HepG2 (cell line): ENCODE measurements around the gene USP34. TPM values are rescaled to one million over a fixed set of nuclear protein-coding genes. Genes with fewer than 3 reads are reported as not detected.

Experiments
- ERF ChIP-seq: IDR thresholded peaks from 2 replicates; pipeline ENCODE4 v1.6.1; 2018; ENCODE audit warnings: missing biosample characterization, missing genetic modification reagents
- ETS1 ChIP-seq: sonication (generic); formaldehyde crosslinking; IDR thresholded peaks from 2 replicates; pipeline ENCODE4 v1.4.0; 2020; ENCODE audit warnings: missing genetic modification reagents
- GATAD2A ChIP-seq: IDR thresholded peaks from 2 replicates; pipeline ENCODE4 v1.6.1; 2016
- HOXA5 ChIP-seq: sonication (generic); formaldehyde crosslinking; IDR thresholded peaks from 2 replicates; pipeline ENCODE4 v1.4.0; 2020; ENCODE audit warnings: missing genetic modification reagents
- SAFB2 ChIP-seq: sonication (generic); formaldehyde crosslinking; IDR thresholded peaks from 2 replicates; pipeline ENCODE4 v1.5.1; 2020; ENCODE audit warnings: missing genetic modification reagents, low read depth, mild to moderate bottlenecking, borderline replicate concordance
- SRF ChIP-seq: IDR thresholded peaks from 2 replicates; pipeline ENCODE4 v1.6.1; 2011; ENCODE audit warnings: mild to moderate bottlenecking, low read depth, low read length, moderate library complexity
- TARDBP ChIP-seq: sonication (generic); formaldehyde crosslinking; IDR thresholded peaks from 2 replicates; pipeline ENCODE4 v1.8.0; 2022; ENCODE audit warnings: mild to moderate bottlenecking, missing genetic modification reagents
- TFDP1 ChIP-seq: IDR thresholded peaks from 2 replicates; pipeline ENCODE4 v1.6.1; 2016; ENCODE audit warnings: missing compliant biosample characterization, missing genetic modification reagents, borderline replicate concordance
- ZBTB8A ChIP-seq: sonication (generic); formaldehyde crosslinking; IDR thresholded peaks from 2 replicates; pipeline ENCODE4 v1.4.0; 2020; ENCODE audit warnings: mild to moderate bottlenecking, low read depth, missing genetic modification reagents, borderline replicate concordance
- ZC3H13 ChIP-seq: sonication (generic); formaldehyde crosslinking; IDR thresholded peaks from 2 replicates; pipeline ENCODE4 v1.8.1; 2023; ENCODE audit warnings: mild to moderate bottlenecking, missing genetic modification reagents, moderate library complexity
- ZFP36L2 ChIP-seq: sonication (generic); formaldehyde crosslinking; IDR thresholded peaks from 2 replicates; pipeline ENCODE4 v1.4.0; 2020; ENCODE audit warnings: missing genetic modification reagents
- ZNF136 ChIP-seq: sonication (generic); formaldehyde crosslinking; IDR thresholded peaks from 2 replicates; pipeline ENCODE4 v1.8.1; 2022; ENCODE audit warnings: low read depth, mild to moderate bottlenecking, moderate library complexity, missing genetic modification reagents
- ZNF430 ChIP-seq: sonication (generic); formaldehyde crosslinking; IDR thresholded peaks from 2 replicates; pipeline ENCODE4 v1.9.0; 2021; ENCODE audit warnings: mild to moderate bottlenecking, missing genetic modification reagents
- ZNF598 ChIP-seq: sonication (generic); formaldehyde crosslinking; IDR thresholded peaks from 2 replicates; pipeline ENCODE4 v1.5.1; 2020; ENCODE audit warnings: mild to moderate bottlenecking, missing genetic modification reagents, borderline replicate concordance
- ZNF709 ChIP-seq: sonication (generic); formaldehyde crosslinking; IDR thresholded peaks from 2 replicates; pipeline ENCODE4 v1.5.0; 2020; ENCODE audit warnings: mild to moderate bottlenecking, missing genetic modification reagents
- ZNF879 ChIP-seq: sonication (generic); formaldehyde crosslinking; IDR thresholded peaks from 2 replicates; pipeline ENCODE4 v1.8.1; 2023; ENCODE audit warnings: missing genetic modification reagents
- polyA plus RNA-seq, 8 experiments: library from polyadenylated mRNA; depleted of rRNA in 3 of 8; stranded (reverse) in 7 of 8; unstranded in 1 of 8; fragments of >200 nt; fragmentation: Illumina TruSeq in 4 of 8; extraction: Trizol in 4 of 8; gene quantifications; 2 replicates each; pipeline versions ENCODE4 v1.2.1 to v1.2.3, GENCODE V29; 2011 to 2016; ENCODE audit warnings: low read depth in 4 of 8, missing spikeins in 1 of 8, mixed read lengths in 1 of 8; ENCODE audit not compliant: insufficient read depth in 1 of 8
- total RNA-seq, 5 experiments: library from RNA; depleted of rRNA; stranded (reverse); fragments of >200 nt; fragmentation: Illumina TruSeq; extraction: Trizol; gene quantifications; 2 replicates each; pipeline ENCODE4 v1.2.3, GENCODE V29; 2016; ENCODE audit warnings: low read depth in 1 of 5
- TF ChIP-seq, protein P1 (sequence below): sonication (generic); formaldehyde crosslinking; IDR thresholded peaks from 2 replicates; pipeline ENCODE4 v1.9.0; 2022; ENCODE audit warnings: low read depth, missing genetic modification reagents
- TF ChIP-seq, protein P2 (sequence below): sonication (generic); formaldehyde crosslinking; IDR thresholded peaks from 2 replicates; pipeline ENCODE4 v1.4.0; 2020; ENCODE audit warnings: missing genetic modification reagents, borderline replicate concordance
- TF ChIP-seq, protein P3 (sequence below): IDR thresholded peaks from 2 replicates; pipeline ENCODE4 v1.6.1; 2016
- TF ChIP-seq, protein P4 (sequence below): sonication (generic); formaldehyde crosslinking; IDR thresholded peaks from 2 replicates; pipeline ENCODE4; 2020; ENCODE audit warnings: missing genetic modification reagents, mild to moderate bottlenecking, borderline replicate concordance

Gene USP34
- total and polyA plus RNA-seq, 2 of the 13 experiments (the other 11 are each of a cell fraction or from before 2014, with no cell fraction given), result 99.2 to 100 TPM

- TF ChIP-seq, protein P1, sequence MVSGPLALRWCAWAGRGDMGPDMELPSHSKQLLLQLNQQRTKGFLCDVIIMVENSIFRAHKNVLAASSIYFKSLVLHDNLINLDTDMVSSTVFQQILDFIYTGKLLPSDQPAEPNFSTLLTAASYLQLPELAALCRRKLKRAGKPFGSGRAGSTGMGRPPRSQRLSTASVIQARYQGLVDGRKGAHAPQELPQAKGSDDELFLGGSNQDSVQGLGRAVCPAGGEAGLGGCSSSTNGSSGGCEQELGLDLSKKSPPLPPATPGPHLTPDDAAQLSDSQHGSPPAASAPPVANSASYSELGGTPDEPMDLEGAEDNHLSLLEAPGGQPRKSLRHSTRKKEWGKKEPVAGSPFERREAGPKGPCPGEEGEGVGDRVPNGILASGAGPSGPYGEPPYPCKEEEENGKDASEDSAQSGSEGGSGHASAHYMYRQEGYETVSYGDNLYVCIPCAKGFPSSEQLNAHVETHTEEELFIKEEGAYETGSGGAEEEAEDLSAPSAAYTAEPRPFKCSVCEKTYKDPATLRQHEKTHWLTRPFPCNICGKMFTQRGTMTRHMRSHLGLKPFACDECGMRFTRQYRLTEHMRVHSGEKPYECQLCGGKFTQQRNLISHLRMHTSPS, result no peak
- TF ChIP-seq ZNF879 (CRISPR knock-in tag) (no peak), GATAD2A (no peak), HOXA5 (CRISPR knock-in tag) (peak; percentile 52; the same call in 1 of the 2 replicates), ZNF136 (0 out of 2 replicates have a peak, but pooled peaks have one; percentile 14), SAFB2 (CRISPR knock-in tag) (no peak), ZNF709 (CRISPR knock-in tag) (no peak; the same call in 1 of the 2 replicates), ETS1 (CRISPR knock-in tag) (no peak), ERF (CRISPR knock-in tag) (peak; percentile 68), ZFP36L2 (no peak), ZC3H13 (CRISPR knock-in tag) (no peak), SRF (no peak), ZNF430 (no peak), TARDBP (CRISPR knock-in tag) (peak; percentile 58; the same call in 1 of the 2 replicates), TFDP1 (CRISPR knock-in tag) (no peak), ZNF598 (0 out of 2 replicates have a peak, but pooled peaks have one; percentile 71), ZBTB8A (CRISPR knock-in tag) (no peak)
- TF ChIP-seq, protein P2, sequence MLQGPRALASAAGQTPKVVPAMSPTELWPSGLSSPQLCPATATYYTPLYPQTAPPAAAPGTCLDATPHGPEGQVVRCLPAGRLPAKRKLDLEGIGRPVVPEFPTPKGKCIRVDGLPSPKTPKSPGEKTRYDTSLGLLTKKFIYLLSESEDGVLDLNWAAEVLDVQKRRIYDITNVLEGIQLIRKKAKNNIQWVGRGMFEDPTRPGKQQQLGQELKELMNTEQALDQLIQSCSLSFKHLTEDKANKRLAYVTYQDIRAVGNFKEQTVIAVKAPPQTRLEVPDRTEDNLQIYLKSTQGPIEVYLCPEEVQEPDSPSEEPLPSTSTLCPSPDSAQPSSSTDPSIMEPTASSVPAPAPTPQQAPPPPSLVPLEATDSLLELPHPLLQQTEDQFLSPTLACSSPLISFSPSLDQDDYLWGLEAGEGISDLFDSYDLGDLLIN, result no peak
- TF ChIP-seq, protein P3, sequence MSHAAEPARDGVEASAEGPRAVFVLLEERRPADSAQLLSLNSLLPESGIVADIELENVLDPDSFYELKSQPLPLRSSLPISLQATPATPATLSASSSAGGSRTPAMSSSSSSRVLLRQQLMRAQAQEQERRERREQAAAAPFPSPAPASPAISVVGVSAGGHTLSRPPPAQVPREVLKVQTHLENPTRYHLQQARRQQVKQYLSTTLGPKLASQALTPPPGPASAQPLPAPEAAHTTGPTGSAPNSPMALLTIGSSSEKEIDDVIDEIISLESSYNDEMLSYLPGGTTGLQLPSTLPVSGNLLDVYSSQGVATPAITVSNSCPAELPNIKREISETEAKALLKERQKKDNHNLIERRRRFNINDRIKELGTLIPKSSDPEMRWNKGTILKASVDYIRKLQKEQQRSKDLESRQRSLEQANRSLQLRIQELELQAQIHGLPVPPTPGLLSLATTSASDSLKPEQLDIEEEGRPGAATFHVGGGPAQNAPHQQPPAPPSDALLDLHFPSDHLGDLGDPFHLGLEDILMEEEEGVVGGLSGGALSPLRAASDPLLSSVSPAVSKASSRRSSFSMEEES (CRISPR knock-in tag), result peak; percentile 29; the same call in 1 of the 2 replicates
- TF ChIP-seq, protein P4, sequence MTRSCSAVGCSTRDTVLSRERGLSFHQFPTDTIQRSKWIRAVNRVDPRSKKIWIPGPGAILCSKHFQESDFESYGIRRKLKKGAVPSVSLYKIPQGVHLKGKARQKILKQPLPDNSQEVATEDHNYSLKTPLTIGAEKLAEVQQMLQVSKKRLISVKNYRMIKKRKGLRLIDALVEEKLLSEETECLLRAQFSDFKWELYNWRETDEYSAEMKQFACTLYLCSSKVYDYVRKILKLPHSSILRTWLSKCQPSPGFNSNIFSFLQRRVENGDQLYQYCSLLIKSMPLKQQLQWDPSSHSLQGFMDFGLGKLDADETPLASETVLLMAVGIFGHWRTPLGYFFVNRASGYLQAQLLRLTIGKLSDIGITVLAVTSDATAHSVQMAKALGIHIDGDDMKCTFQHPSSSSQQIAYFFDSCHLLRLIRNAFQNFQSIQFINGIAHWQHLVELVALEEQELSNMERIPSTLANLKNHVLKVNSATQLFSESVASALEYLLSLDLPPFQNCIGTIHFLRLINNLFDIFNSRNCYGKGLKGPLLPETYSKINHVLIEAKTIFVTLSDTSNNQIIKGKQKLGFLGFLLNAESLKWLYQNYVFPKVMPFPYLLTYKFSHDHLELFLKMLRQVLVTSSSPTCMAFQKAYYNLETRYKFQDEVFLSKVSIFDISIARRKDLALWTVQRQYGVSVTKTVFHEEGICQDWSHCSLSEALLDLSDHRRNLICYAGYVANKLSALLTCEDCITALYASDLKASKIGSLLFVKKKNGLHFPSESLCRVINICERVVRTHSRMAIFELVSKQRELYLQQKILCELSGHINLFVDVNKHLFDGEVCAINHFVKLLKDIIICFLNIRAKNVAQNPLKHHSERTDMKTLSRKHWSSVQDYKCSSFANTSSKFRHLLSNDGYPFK, result peak; percentile 17; the same call in 1 of the 2 replicates
These were observed 326.1 kb downstream of the USP34 start (continued) for GRCh38 chr2:61144697-61145268.
